GM19463 (cell line): ENCODE data around the gene TAF6L.
A peak's percentile ranks its signal among the peaks of the same experiment; 100 is the strongest.
"Not testable (repeated sequence)": the region's sequence is repeated elsewhere in the genome, so short reads cannot be mapped to it uniquely, and the experiment has no call there.

Experiments
- ATAC-seq: cut with Tn5 transposase; IDR thresholded peaks from one replicate; pipeline ENCODE4 v1.9.1; 2021; ENCODE audit warnings: mild to moderate bottlenecking, moderate library complexity; ENCODE audit not compliant: unreplicated experiment

Gene TAF6L

GRCh38 chr11:62804310-62805075 lies 33.3 kb downstream of the TAF6L start:
- ATAC-seq, result peak; percentile 2

DNA sequence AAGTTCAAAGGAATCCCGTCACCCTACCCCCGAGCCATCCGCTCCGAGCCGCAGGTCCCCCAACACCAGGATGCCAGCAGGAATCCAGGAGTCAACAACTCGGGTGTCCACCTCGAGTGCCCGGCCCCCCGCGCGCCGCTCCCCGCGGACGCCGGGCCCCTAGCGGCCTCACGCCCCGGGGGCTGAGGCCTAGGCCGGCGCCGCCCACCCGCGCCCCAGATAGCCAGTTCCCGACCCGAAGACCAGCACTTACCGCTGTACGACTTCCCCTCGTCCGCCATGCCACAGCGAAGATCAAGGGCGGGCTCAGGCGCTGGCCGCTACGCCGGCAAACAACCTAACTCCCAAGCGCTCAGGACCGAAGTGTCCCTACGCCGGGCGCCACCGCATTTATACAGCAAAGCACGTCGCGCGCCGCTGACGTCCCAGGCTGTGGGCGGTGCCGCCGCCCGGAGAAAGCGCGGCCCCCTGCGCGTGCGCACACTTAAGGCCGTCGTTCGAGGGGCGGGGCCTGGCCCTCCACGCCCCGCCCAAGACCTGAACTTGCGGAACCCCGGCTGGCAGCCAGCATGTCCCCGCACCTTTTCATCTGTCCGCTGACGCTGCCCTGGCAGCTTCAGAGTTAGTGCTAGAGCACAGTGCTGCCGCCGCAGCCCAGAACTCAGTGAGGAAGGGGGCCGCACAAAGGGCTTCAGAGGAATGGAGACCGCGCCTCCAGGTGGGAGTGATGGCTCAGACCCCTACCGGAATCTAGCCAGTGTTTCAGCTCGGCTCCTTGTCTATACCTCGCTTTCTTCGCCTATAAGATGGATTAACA lies 34.1 kb downstream of the TAF6L start, which contains the start of gene NXF1:
Gene NXF1 (minus strand): TSS at position 365 of the 817 bp plus-strand sequence. CDS start 84 bp downstream, at position 281.
- ATAC-seq, result peak; percentile 78

DNA sequence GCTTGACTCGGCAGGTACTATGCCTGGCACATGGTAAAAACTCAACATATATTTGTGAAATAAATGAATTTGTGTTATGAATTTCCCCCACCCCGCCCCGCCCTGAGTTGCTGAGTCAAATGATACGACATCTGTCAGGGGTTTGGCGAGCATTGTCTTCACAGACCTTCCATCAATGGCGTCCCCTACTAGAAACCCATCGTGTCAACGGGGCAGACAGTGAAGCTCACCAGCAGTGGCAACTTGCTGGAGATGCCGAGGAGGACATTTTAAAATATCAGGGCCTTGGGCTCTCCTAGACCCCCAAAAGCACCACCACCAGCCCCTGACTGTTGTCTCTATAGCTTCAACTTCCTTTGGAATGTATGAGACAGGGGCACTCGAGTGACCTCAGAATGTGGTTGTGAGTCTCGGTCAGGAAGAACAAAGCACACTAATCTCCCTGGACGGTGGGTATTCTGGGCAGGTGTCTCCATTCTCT lies 34.8 kb downstream of the TAF6L start:
- no peak for ATAC-seq

GRCh38 chr11:62806611-62807121 lies 35.5 kb downstream of the TAF6L start:
- no peak for ATAC-seq

- ATAC-seq, result no peak
Measured at GRCh38 chr11:62810748-62811147, 39.6 kb downstream of the TAF6L start.

DNA sequence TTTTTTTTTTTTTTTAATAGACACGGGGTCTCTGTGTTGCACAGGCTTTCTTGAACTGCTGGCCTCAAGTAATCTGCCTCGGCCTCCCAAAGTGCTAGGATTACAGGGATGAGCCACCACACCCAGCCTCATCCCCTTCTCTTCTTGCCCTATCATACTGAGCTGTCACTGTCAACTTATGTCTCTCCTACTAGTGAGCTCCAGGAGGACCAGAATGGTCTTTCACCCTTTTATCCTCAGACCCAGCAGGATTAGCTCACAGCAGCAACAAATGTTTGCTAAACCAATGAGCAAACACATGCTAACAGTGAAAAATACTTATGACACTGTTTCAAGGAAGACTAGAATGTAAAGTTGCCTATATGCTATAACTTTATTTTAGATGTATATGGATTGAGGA lies 40.5 kb downstream of the TAF6L start:
- no peak for ATAC-seq

DNA sequence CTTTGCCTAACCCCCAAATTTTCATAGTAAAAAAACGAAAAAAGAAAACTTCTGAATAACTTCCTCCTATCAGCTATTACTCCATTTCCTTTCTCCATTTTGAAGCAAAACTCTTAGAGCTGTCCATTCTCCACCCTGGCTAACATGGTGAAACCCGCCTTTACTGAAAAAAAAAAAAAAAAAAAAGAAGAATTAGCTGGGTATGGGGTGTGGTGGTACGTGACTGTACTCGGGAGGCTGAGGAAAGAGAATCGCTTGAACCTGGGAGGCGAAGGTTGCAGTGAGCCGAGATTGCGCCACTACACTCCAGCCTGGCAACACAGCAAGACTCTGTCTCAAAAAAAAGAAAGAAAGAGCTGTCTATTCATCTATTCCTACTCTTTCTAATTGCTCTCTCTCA lies 45.4 kb downstream of the TAF6L start:
- ATAC-seq, result no peak

- no peak for ATAC-seq
Measured at GRCh38 chr11:62817129-62817528, 45.9 kb downstream of the TAF6L start.

DNA sequence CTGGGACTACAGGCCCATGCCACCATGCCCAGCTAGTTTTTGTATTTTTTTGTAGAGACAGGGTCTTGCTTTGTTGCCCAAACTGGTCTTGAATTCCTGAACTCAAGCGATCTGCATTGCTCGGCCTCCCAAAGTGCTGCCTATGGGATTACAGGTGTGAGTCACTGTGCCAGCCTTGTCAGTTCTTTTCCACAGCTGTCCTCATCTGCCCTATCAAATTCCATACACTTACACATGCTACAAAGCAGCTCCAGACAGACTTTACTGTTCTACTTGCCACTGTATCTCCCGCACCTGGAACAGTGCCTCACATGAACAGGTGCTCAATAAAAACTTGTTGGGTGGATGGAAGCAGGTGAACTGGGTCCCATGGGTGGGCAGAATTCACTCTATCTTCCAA lies 52.5 kb downstream of the TAF6L start:
- ATAC-seq, result no peak

DNA sequence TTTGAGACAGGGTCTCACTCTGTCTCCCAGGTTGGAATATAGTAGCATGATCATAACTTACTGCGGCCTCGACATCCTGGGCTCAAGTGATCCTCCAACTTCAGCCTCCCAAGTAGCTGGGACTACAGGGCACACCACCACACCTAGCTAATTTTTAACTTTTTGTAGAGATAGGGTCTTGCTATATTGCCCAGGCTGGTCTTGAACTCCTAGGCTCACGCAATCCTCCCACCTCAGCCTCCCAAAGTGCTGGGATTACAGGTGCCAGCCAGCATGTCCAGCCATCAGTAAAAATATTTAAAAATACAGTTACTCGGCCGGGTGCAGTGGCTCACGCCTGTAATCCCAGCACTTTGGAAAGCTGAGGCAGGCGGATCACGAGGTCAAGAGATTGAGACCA lies 56.9 kb downstream of the TAF6L start:
- ATAC-seq, result not testable (repeated sequence)

GRCh38 chr11:62830904-62831519 lies 59.8 kb downstream of the TAF6L start:
- ATAC-seq, result no peak

DNA sequence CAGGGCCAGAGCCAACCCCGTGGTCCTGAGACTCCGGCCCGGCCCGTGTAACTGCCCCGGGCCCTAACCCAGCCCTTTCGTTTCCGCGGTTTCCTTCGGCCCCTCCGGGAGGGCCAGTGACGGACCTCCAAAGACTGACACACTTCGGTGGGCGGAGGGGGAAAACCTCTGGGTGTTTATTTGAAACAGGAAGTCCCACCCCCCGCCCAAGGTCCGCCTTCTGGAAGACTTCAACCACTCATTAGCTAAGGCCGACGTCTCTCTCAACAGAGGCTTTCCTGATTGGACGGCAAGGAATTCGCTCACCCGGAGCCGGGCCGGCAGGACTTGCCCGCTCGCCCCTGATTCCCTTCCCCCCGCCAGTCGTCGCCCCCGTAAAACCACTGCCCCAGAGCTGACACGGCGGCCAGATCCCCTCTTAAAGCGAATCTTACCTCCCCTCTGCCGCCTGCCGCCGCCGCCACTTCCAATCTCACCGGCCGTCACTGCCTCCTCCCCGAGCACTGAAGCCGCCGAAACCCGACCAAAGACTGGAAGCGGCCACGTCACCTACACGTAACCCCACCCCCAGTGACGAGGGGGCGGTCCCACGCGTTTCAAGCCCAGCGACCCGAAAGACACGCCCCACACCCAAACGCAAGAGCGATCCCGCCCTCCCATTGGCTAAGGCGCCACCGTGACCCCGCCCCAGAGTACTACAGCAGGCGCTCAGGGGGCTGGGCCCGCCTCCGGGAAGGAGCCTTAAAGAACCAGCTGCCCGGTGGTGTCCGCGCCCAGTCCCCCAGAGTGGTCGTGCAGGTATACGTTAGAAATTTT lies 60.5 kb downstream of the TAF6L start, which contains the start of gene STX5:
Gene STX5 (minus strand): TSS at position 532 of the 816 bp plus-strand sequence. CDS start 808 bp downstream, outside the sequence.
- ATAC-seq, result peak; percentile 83

DNA sequence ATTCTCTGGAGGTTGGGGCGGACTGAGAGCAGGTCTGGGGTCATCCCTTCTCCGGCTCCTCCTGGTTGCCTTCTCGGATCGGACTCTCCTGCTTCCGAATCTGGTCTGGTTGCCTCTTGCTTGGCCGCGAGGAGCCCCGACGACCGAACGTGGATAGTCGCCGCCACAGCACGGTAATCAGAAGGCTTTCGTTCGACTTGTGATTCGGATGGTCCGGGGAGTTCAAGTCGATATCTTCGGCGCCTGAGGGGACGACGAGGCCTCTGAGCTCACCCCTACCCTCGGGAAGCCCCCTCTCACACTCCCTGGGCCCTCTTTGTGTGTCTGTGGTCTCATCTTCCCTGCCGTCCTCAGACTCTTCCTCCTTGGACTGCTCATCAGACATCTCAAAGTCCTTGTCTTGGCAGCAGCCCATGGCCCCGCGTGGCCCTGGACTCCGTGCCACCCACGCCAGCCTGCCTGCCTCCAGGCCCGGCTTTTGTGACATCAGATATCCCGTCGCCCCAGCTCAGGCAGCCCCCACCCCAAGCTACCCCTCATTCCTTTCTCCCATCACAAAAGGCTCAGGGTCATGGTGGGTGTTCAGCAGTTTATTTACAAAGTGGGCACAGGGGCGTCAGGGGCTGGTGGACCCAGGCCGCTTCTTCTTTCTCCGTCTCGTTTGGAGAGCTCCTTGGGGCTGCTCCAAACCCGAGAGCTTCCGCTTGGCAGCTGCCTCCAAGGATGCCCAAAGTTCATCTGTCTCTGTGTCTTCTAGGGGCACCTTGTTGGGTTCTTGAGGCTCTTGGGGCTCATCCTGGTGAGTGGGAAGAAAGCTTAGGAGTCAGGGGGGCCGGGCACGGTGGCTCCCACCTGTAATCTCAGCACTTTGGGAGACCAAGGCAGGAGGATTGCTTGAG lies 61.4 kb downstream of the TAF6L start, which contains the start of gene TEX54:
Gene TEX54 (minus strand): TSS at position 506 of the 899 bp plus-strand sequence.
- ATAC-seq, result no peak

- no peak for ATAC-seq
Measured at GRCh38 chr11:62835336-62835735, 64.1 kb downstream of the TAF6L start.
